T-helper 22 cell (primary cell): ENCODE results near the gene CARD16.

Source experiments
- DNase-seq: peaks from one replicate; pipeline ENCODE4 v3.0.0-alpha.2; 2020; ENCODE audit warnings: low read depth

Gene CARD16

DNA sequence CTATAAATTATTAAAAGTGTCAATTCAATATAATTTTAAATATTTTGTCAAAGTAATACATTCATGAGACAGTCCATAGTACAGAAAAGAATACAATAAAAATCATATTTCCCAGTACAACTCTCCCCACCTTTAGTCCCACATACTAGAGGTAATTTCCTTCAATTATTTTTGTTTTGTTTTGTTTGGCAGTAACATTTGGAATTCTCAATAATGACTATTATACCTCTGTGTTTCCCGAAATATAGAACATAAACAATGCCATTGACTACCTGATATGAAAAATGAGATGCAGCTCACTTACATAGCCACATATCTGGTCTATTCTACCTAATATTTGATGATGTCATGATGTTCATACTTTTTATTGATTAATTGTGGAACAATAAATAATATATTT is 52.4 kb downstream of the CARD16 start:
- no peak for DNase-seq

DNA sequence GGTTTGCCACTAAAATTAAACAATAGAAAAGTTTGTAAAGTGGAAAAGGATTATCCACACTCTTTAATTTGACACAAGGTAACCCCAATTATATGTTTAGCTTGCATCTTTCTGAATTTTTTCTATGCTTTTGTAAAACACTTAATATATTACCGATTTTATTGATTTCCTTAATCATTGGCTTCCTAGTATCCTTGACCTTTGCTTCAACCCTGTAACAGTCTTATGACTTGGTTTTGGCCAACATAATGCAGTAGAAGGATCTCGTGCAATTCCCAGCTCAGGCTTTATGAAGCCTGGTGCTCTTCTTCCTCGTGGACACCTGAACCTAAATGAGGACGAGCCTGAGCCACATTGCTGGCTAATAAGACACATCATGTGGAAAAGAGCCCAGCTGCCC is 53.1 kb downstream of the CARD16 start:
- no peak for DNase-seq
